ENCODE results near the gene KCND2. TPM values are rescaled to one million over a fixed set of nuclear protein-coding genes. Genes with fewer than 3 reads are reported as not detected.

KCND2 gene
- total RNA-seq, 1 experiment from 2014 or later: not detected

DNA sequence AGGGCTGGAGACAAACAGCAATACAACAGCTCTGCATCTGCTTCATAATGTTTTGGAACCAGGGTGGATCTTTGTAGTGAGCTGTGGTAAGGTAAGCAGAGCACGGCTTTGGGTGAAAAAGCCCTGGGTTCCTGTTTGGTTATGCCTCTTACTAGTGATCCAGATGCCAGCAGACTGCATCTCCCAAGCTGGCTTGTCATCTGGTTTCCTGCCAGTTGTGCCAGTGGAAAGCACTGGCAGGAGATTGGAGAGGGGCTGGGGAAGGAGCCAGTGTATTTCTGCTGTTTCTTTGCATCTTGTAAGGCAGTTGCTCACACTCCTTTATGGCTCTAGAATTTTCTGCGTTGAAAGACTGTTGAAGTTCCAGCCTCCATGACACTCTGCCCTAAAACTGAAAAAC lies 447.3 kb downstream of the KCND2 start:
- Histone ChIP-seq H3K27me3 (replicated peaks; ENCODE audit: control insufficient read depth, insufficient read depth, low read length) (no peaks in the 10 kb centered on the region), H3K36me3 (ENCODE audit: control insufficient read depth, insufficient read depth, low read length) (no peaks in the 10 kb centered on the region), H3K4me1 (no peaks in the 10 kb centered on the region), H3K9me3 (no peaks in the 10 kb centered on the region), H3K4me3 (ENCODE audit: low read depth, low read length) (no peak overlapping the region)
- H3K4me3 Mint-ChIP-seq (ENCODE audit: unreplicated experiment): no peak overlapping the region
- H3K27me3 Mint-ChIP-seq (ENCODE audit: insufficient read depth, unreplicated experiment): peaks cover 7% of the 10 kb centered on the region
- ChIA-PET POLR2A (no interaction called here), CTCF (no interaction called here)
- H3K9me3 Mint-ChIP-seq (ENCODE audit: unreplicated experiment): no peaks in the 10 kb centered on the region
- intact Hi-C loops (cut with micrococcal nuclease; ENCODE audit: unreplicated experiment): loop anchor here (10.0 kb wide), 1 partner anchor 126 kb away; no protein-coding TSS in a partner anchor
- no peak for DNase-seq
- H3K27ac Mint-ChIP-seq (ENCODE audit: unreplicated experiment): no peak overlapping the region
- TF ChIP-seq, protein P1, sequence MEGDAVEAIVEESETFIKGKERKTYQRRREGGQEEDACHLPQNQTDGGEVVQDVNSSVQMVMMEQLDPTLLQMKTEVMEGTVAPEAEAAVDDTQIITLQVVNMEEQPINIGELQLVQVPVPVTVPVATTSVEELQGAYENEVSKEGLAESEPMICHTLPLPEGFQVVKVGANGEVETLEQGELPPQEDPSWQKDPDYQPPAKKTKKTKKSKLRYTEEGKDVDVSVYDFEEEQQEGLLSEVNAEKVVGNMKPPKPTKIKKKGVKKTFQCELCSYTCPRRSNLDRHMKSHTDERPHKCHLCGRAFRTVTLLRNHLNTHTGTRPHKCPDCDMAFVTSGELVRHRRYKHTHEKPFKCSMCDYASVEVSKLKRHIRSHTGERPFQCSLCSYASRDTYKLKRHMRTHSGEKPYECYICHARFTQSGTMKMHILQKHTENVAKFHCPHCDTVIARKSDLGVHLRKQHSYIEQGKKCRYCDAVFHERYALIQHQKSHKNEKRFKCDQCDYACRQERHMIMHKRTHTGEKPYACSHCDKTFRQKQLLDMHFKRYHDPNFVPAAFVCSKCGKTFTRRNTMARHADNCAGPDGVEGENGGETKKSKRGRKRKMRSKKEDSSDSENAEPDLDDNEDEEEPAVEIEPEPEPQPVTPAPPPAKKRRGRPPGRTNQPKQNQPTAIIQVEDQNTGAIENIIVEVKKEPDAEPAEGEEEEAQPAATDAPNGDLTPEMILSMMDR (IDR thresholded peaks at IDR 0.05; ENCODE audit: insufficient read depth in 1 of 2, low read depth in 1 of 2, low read length in 1 of 2, severe bottlenecking in 1 of 2, unreplicated experiment in 1 of 2): no peak
- H3K4me1 Mint-ChIP-seq (ENCODE audit: low read depth, unreplicated experiment): peaks cover 8% of the 10 kb centered on the region
- no peaks in the 10 kb centered on the region for H3K36me3 Mint-ChIP-seq (ENCODE audit: insufficient read depth, unreplicated experiment)
- no TSS peak for BruUV-seq (replicated peaks)

DNA sequence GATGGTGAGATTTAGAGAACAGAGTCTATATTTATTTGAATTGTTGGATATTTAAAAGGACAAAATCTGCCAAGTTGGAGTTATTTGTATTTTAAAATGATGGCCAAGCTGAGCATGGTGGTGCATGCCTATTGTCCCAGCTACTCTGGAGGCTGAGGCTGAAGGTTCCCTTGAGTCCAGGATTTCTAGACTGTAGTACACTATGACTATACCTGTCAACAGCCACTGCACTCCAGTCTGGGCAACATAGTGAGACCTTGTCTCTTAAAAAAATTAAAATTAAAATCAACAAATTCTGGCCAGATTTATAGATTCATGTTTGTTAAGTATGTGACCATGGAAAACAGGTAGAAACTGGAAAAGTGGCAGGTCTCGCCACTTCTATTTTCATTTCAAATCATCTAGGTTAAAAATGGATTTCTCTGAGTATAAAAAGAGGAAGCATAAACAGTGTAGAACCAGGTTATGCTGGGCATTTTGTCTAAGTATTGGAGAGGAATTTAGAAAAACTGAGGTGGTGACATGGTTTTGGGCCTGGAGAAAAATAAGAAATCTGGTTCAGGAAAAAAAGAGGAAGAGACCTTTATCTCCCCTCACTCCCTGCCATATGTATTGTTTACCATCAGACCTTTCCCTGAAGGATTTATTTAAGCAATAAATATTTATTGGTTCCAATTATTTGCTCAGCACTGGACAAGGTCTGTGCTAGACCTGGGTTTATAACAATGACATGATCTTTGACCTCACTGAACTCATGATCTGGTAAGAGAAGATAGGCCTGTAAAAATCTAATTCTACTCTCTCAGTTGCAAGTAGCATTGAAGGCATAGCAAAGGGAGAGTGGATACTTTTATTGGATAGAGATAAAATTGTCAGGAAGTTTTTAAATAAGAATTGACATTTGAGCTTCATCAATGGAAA lies 450.8 kb downstream of the KCND2 start:
- Histone ChIP-seq H3K27me3 (replicated peaks; ENCODE audit: control insufficient read depth, insufficient read depth, low read length) (no peaks in the 10 kb centered on the region), H3K4me1 (no peaks in the 10 kb centered on the region), H3K36me3 (ENCODE audit: control insufficient read depth, insufficient read depth, low read length) (no peaks in the 10 kb centered on the region), H3K9me3 (no peaks in the 10 kb centered on the region), H3K4me3 (ENCODE audit: low read depth, low read length) (no peak overlapping the region)
- TF ChIP-seq, protein P1 (IDR thresholded peaks at IDR 0.05; ENCODE audit: insufficient read depth in 1 of 2, low read depth in 1 of 2, low read length in 1 of 2, severe bottlenecking in 1 of 2, unreplicated experiment in 1 of 2): no peak
- intact Hi-C loops (cut with micrococcal nuclease; ENCODE audit: unreplicated experiment): loop anchor here (10.0 kb wide), 1 partner anchor 129 kb away; no protein-coding TSS in a partner anchor
- no peaks in the 10 kb centered on the region for H3K36me3 Mint-ChIP-seq (ENCODE audit: insufficient read depth, unreplicated experiment)
- no peak overlapping the region for H3K27ac Mint-ChIP-seq (ENCODE audit: unreplicated experiment)
- ChIA-PET POLR2A (no interaction called here), CTCF (no interaction called here)
- H3K9me3 Mint-ChIP-seq (ENCODE audit: unreplicated experiment): no peaks in the 10 kb centered on the region
- peaks cover 3% of the 10 kb centered on the region for H3K27me3 Mint-ChIP-seq (ENCODE audit: insufficient read depth, unreplicated experiment)
- H3K4me1 Mint-ChIP-seq (ENCODE audit: low read depth, unreplicated experiment): no peaks in the 10 kb centered on the region
- BruUV-seq (replicated peaks): no TSS peak
- no peak overlapping the region for H3K4me3 Mint-ChIP-seq (ENCODE audit: unreplicated experiment)
- no peak for DNase-seq

DNA sequence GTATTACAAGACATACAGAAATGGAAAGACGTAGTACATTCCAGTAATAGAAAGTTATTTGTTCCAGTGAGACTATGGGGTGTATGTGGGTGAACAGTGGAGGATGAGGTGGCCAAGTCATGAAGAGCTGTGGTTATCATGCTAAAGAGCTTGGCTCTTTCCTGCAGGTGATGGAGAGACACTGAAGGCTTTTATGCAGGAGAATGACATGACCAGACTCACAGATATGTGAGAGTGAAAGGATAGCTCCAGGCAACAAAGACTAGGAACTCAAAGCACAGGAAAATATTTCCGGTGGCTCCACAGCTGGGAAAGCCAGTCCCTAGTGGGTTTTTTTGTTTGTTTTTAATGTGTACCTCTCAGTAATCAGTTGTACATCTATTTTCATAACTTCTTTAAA lies 451.5 kb downstream of the KCND2 start:
- Mint-ChIP-seq H3K27ac (ENCODE audit: unreplicated experiment) (no peak overlapping the region), H3K4me1 (ENCODE audit: low read depth, unreplicated experiment) (no peaks in the 10 kb centered on the region), H3K4me3 (ENCODE audit: unreplicated experiment) (no peak overlapping the region), H3K36me3 (ENCODE audit: insufficient read depth, unreplicated experiment) (no peaks in the 10 kb centered on the region), H3K9me3 (ENCODE audit: unreplicated experiment) (no peaks in the 10 kb centered on the region), H3K27me3 (ENCODE audit: insufficient read depth, unreplicated experiment) (peaks cover 3% of the 10 kb centered on the region)
- H3K4me1 ChIP-seq: no peaks in the 10 kb centered on the region
- H3K4me3 ChIP-seq (ENCODE audit: low read depth, low read length): no peak overlapping the region
- no peak for DNase-seq
- H3K9me3 ChIP-seq: no peaks in the 10 kb centered on the region
- TF ChIP-seq, protein P1 (IDR thresholded peaks at IDR 0.05; ENCODE audit: insufficient read depth in 1 of 2, low read depth in 1 of 2, low read length in 1 of 2, severe bottlenecking in 1 of 2, unreplicated experiment in 1 of 2): no peak
- H3K27me3 ChIP-seq (replicated peaks; ENCODE audit: control insufficient read depth, insufficient read depth, low read length): no peaks in the 10 kb centered on the region
- H3K36me3 ChIP-seq (ENCODE audit: control insufficient read depth, insufficient read depth, low read length): no peaks in the 10 kb centered on the region
- ChIA-PET POLR2A (no interaction called here), CTCF (no interaction called here)
- intact Hi-C loops (cut with micrococcal nuclease; ENCODE audit: unreplicated experiment): loop anchor here (10.0 kb wide), 1 partner anchor 130 kb away; no protein-coding TSS in a partner anchor
- no TSS peak for BruUV-seq (replicated peaks)
